ENCODE data around the gene ALPG. TPM values are rescaled to one million over a fixed set of nuclear protein-coding genes. Genes with fewer than 3 reads are reported as not detected.
A peak's percentile ranks its signal among the peaks of the same experiment; 100 is the strongest.

ALPG gene
- total and polyA plus RNA-seq, 2 of the 4 experiments (the other 2 are of a cell fraction) = not detected

- H3K9me1 ChIP-seq (ENCODE audit: insufficient read depth, low read length) = no peaks in the 10 kb centered on the region
- dilution Hi-C loops (cut with HindIII; ENCODE audit: low sequenced_read_pairs, unreplicated experiment) = no loop called here
Observed at GRCh38 chr2:232444409-232445148, 37.9 kb downstream of the ALPG start.

More at GRCh38 chr2:232444409-232445148, 37.9 kb downstream of the ALPG start:
- no peak overlapping the region for H3K4ac ChIP-seq (ENCODE audit: low read depth, low read length)
- in situ Hi-C loops (cut with MboI; ENCODE audit: low sequenced_read_pairs) (no loop called here), intact Hi-C loops (cut with micrococcal nuclease) (loop anchor here (5.0 kb wide), 2 partner anchors 117 to 302 kb away; no protein-coding TSS in a partner anchor)
- H3K14ac ChIP-seq (replicated peaks; ENCODE audit: low read depth, low read length) = no peak overlapping the region
- no peak overlapping the region for H3K9ac ChIP-seq (ENCODE audit: low read depth, low read length)
- no peaks in the 10 kb centered on the region for H4K20me1 ChIP-seq (ENCODE audit: insufficient read depth, low read length)
- peak; percentile 50 for DNase-seq
- H2BK20ac ChIP-seq (ENCODE audit: low read depth, low read length) = no peak overlapping the region
- H3K4me2 ChIP-seq (ENCODE audit: low read depth, low read length) = no peak overlapping the region
- no peak overlapping the region for H3K56ac ChIP-seq (ENCODE audit: extremely low read depth, insufficient read depth, low read length)
- no peak overlapping the region for H4K5ac ChIP-seq (ENCODE audit: low read depth, low read length)
- no peak overlapping the region for H4K8ac ChIP-seq (ENCODE audit: low read depth in 2 of 2, low read length in 2 of 2)
- H2AFZ ChIP-seq (replicated peaks; ENCODE audit: low read length, poor library complexity) = peak overlapping the region; percentile 78
- no peak overlapping the region for H3K4me3 ChIP-seq (ENCODE audit: insufficient read depth, low read depth, low read length)
- no peak for TF ChIP-seq MAFK (IDR thresholded peaks at IDR 0.05; ENCODE audit: low read depth, low read length)
- no peak for TF ChIP-seq FOS (IDR thresholded peaks at IDR 0.05; ENCODE audit: low read depth, low read length)
- TF ChIP-seq, protein P1, sequence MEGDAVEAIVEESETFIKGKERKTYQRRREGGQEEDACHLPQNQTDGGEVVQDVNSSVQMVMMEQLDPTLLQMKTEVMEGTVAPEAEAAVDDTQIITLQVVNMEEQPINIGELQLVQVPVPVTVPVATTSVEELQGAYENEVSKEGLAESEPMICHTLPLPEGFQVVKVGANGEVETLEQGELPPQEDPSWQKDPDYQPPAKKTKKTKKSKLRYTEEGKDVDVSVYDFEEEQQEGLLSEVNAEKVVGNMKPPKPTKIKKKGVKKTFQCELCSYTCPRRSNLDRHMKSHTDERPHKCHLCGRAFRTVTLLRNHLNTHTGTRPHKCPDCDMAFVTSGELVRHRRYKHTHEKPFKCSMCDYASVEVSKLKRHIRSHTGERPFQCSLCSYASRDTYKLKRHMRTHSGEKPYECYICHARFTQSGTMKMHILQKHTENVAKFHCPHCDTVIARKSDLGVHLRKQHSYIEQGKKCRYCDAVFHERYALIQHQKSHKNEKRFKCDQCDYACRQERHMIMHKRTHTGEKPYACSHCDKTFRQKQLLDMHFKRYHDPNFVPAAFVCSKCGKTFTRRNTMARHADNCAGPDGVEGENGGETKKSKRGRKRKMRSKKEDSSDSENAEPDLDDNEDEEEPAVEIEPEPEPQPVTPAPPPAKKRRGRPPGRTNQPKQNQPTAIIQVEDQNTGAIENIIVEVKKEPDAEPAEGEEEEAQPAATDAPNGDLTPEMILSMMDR (conservative IDR thresholded peaks at IDR 0.05; ENCODE audit: low read depth, low read length) = peak; percentile 57
- TF ChIP-seq RFX5 (IDR thresholded peaks at IDR 0.05; ENCODE audit: low read depth, low read length) = no peak
- peak; percentile 74 for TF ChIP-seq NFE2L2 (IDR thresholded peaks at IDR 0.05; ENCODE audit: low read depth, low read length)
- peak; percentile 35; the same call in 1 of the 2 replicates for TF ChIP-seq USF2 (IDR thresholded peaks at IDR 0.05; ENCODE audit: low read depth, low read length)
- TF ChIP-seq SMC3 (IDR thresholded peaks at IDR 0.05; ENCODE audit: low read depth, low read length) = peak; percentile 9; the same call in 1 of the 2 replicates
- peak; percentile 52; the same call in 1 of the 2 replicates for TF ChIP-seq BHLHE40 (IDR thresholded peaks at IDR 0.05; ENCODE audit: low read depth, low read length)
- no peak for TF ChIP-seq POLR2A (IDR thresholded peaks at IDR 0.05; ENCODE audit: low read depth, low read length)
- no peak overlapping the region for H2AK9ac ChIP-seq (replicated peaks; ENCODE audit: low read depth, low read length, poor library complexity)
- no peak overlapping the region for H4K91ac ChIP-seq (ENCODE audit: insufficient read depth, low read depth, low read length)
- H3K23ac ChIP-seq (ENCODE audit: low read depth, low read length) = no peak overlapping the region
- no peaks in the 10 kb centered on the region for H3K4me1 ChIP-seq (ENCODE audit: control insufficient read depth, insufficient read depth, low read length)
- ChIA-PET POLR2A (ENCODE audit: unreplicated experiment) (no interaction called here), CTCF (interaction anchor here (0.8 kb wide), 1 partner anchor 20 kb away, joined by 4 read pairs; no protein-coding TSS in a partner anchor)
- no peak overlapping the region for H2BK15ac ChIP-seq (ENCODE audit: low read depth, low read length)
- H2BK120ac ChIP-seq (ENCODE audit: low read depth, low read length) = no peak overlapping the region
- no peak overlapping the region for H3K27ac ChIP-seq (ENCODE audit: insufficient read depth, low read length)
- H3K9me3 ChIP-seq (ENCODE audit: control insufficient read depth, insufficient read depth, low read length) = no peaks in the 10 kb centered on the region
- no peaks in the 10 kb centered on the region for H3K36me3 ChIP-seq (ENCODE audit: control insufficient read depth, insufficient read depth, low read length)
- H2BK5ac ChIP-seq (ENCODE audit: low read depth, low read length, poor library complexity, severe bottlenecking) = no peak overlapping the region
- H3K18ac ChIP-seq (ENCODE audit: low read depth, low read length) = no peak overlapping the region
- no peak overlapping the region for H2AK5ac ChIP-seq (ENCODE audit: low read depth, low read length)
- ATAC-seq (ENCODE audit: low read depth) = peak; percentile 61
- 59% methylated on average over 4 of the region's 21 CpGs; no CpG with 5 or more reads in 1 of the 2 experiments for WGBS, 2 experiments (ENCODE audit: extremely low coverage in 2 of 2, insufficient read length in 1 of 2)
- peaks cover 6% of the 10 kb centered on the region; the same call in 1 of the 2 replicates for H3K27me3 ChIP-seq (ENCODE audit: control insufficient read depth, insufficient read depth, low read length)
- H3K79me1 ChIP-seq (ENCODE audit: low read depth in 1 of 2, low read length in 2 of 2) = no peaks in the 10 kb centered on the region
- no TSS peak for BruUV-seq (replicated peaks)
